SW 1271 (cell line): Measurements from ENCODE around the gene FETUB.

Source experiments
- DNase-seq, 2 experiments: peaks; one replicate each; lab custom pipeline; 2025; lab: John Stamatoyannopoulos, UW

The FETUB gene

GRCh38 chr3:186639778-186640472 lies at the start of gene FETUB:
FETUB (plus strand) TSS chr3:186640399; CDS start chr3:186640461, 62 bp downstream.
- no peak for DNase-seq

- no peak for DNase-seq
These were observed 49.5 kb upstream of the FETUB start for GRCh38 chr3:186590580-186591295.

- no peak for DNase-seq
These were observed 47.5 kb upstream of the FETUB start for GRCh38 chr3:186592682-186593081.

GRCh38 chr3:186593862-186594261 lies 46.3 kb upstream of the FETUB start:
- DNase-seq = no peak

GRCh38 chr3:186594591-186595113 lies 45.5 kb upstream of the FETUB start:
- no peak for DNase-seq

GRCh38 chr3:186596568-186597287 lies 43.5 kb upstream of the FETUB start:
- DNase-seq = no peak

- no peak for DNase-seq
These were observed 42.0 kb upstream of the FETUB start for GRCh38 chr3:186598108-186598784.

DNA sequence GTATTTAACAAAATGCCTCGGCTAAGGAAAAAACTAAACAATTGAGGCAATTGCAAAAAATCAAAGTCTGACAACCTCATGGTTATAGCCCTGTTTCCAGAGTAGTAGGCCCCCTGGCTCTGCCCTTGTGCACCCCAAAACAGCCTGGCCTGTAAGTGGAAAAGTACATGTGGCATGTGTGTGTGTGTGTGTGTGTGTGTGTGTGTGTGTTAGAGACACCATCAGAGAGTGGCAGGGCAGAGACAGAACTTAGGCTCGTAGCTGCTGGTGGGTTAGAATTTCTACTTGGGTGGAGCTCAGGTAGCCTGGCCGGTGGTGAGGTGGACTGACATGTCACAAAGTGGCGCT lies 41.4 kb upstream of the FETUB start:
- no peak for DNase-seq

- no peak for DNase-seq
These were observed 40.9 kb upstream of the FETUB start for GRCh38 chr3:186599142-186599784.

GRCh38 chr3:186599785-186600166 lies 40.4 kb upstream of the FETUB start:
- DNase-seq = no peak

GRCh38 chr3:186600896-186601295 lies 39.3 kb upstream of the FETUB start:
- no peak for DNase-seq

DNA sequence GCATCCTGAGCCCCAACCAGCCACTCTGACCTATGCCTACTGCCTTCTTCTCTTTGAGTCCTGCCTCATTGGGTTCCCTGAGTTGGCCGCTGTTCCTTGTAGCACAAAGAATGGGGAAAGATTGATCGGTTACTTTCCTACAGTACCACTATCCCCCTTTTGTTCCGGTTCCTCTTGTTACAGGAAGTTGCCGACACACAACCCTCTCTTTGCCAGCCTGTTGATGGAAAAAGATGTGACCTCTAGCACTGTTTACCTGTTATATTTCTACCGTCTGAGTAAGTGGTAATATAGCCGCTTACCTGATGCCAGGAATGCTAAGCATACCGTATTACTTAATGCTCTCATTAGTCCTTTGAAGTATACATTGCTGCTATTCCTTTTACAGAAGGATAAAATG lies 37.0 kb upstream of the FETUB start:
- DNase-seq = no peak

- DNase-seq = no peak
These were observed 35.1 kb upstream of the FETUB start for GRCh38 chr3:186605078-186605477.

DNA sequence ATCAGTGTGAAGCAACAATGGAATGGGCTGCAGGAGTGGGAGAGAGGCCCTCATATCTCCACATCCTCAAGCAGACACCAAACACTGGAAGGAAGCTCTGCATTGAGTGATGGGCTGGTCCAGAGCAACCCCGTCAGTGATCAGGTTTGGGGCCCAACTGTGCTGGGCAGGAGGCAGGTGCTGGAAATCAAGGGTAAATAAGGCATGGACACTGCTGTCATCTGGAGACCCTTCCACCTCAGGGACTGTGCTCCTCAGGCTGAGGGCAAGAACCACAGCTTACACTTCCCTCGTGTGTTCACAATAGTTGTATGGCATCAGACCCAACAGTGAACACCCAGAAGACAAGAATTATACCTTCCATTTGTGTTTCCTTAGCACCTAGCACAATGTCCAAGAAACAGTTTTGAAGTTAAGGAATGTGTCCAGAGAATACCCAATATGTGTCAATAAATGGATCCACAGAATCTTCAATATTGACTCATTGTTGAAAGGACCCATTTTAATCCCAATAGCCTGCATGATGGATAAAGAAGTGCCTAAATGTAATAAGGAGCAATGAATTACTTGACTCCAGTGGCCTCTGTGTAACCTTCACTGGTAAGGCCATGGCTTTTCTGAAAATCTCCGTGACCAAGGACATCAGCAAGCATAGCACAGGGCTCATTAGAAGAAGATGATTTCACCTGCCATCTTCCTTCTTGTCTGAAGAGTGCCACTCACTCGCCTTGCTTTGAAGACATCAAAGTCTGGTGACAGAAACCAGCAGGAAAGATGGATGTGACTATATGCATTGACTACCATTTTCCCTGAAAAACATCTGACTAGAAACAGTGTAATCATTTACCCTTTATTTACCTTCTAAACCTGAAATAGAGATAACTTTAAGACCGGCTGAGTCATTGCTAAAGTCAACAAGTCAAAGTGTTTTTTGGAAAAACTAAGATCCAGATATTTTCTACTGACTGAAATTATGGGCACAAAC lies 34.3 kb upstream of the FETUB start:
- no peak for DNase-seq

- no peak for DNase-seq
These were observed 31.5 kb upstream of the FETUB start for GRCh38 chr3:186608624-186609215.

DNA sequence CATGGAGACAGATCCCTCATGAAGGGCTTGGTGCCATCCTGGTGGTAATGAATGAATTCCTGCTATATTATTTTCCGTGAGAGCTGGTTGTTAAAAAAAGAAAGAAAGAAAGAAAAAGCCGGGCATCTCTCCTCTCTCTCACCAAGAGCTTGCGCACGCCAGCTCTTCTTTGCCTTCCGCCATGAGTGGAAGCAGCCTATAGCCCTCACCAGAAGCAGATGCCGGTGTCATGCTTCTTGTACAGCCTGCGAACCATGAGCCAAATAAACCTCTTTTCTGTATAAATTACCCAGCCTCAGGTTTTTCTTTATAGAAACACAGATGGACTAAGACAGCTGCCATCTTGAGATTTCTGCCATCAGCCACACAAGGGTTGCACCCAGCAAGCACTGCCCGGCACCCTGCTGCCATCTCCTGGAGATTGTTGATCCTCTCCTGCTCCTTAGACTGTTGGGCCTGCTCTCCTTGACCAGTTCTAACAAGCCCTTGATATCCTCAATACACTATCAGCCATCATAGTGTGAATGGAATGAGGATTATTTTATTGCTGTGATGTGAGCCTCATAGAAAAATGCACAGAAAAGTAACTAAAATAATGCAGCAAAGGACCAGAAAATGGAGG lies 30.8 kb upstream of the FETUB start:
- peak in 1 of 2 experiments; percentile 7 for DNase-seq

GRCh38 chr3:186612065-186612464 lies 28.1 kb upstream of the FETUB start:
- DNase-seq = no peak

DNA sequence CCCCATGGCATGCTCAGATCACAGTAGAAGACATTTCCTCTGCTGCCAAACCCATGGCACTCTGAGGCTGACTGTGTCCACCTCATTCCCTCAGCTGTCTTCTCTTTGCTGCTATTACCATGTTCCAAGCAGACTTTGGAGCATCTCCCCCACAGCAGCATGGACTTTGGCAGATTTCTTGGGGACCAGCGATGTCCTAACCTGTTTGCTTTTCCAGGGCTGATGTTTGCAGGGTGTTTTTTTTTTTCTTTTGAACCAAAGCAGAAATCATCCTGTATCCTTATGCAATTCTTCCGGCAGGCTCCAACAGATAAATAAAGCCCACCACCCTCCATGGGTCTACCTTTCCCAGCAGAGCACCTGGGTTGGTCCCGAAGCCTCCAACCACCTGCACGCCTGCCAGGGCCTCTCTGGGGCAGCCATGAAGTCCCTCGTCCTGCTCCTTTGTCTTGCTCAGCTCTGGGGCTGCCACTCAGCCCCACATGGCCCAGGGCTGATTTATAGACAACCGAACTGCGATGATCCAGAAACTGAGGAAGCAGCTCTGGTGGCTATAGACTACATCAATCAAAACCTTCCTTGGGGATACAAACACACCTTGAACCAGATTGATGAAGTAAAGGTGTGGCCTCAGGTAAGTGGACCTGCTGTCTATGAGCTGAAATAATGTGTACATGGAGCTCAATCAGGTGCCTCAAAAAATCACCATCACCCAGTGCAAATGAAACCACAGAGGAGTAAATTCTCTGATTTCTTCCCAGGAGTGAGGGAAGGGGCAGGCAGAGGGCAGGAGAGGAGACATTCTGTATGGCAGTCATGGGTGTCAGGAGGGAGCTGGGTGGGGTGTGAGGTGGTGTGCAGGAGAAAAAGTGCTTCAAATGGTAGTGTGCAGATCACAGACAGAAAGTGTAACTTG lies 27.2 kb upstream of the FETUB start, which contains the start of gene AHSG:
AHSG (plus strand) TSS at position 340 of the 916 bp plus-strand sequence; CDS start at position 422, 82 bp downstream.
- DNase-seq = no peak
